Suppressor macrophage (primary cell): Measurements from ENCODE around the gene LRRC4.

Experiments used
- DNase-seq, 4 experiments: peaks; one replicate each; pipeline ENCODE4 v3.0.0-alpha.2; 2020 to 2022

The LRRC4 gene

GRCh38 chr7:128029405-128029995 lies 1.7 kb downstream of the LRRC4 start:
- DNase-seq = no peak

- no peak for DNase-seq
These were observed 3.7 kb downstream of the LRRC4 start for GRCh38 chr7:128027485-128027980.

- DNase-seq = no peak
These were observed 4.7 kb downstream of the LRRC4 start for GRCh38 chr7:128026551-128026950.

DNA sequence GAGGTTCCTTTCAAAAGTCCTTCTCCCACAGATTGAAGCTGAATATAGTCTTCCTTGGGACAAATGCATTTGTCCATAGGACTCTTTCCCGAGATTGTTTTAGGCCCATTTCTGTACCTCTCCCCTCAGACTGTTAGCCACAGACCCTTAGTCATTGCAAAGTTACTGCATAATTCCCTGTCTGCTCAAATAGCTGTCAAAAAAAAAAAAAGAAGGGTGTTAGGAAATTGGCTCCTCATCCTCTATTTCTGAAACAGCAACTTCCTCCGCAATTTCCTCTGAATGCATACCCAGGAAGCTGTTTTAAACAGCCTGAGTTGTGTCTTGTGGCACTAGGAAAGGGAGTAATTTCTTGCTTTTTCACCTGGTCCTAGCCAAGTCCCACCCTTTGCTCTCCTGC lies 5.4 kb downstream of the LRRC4 start:
- peak; percentile 18 to 61 (median 43) for DNase-seq

DNA sequence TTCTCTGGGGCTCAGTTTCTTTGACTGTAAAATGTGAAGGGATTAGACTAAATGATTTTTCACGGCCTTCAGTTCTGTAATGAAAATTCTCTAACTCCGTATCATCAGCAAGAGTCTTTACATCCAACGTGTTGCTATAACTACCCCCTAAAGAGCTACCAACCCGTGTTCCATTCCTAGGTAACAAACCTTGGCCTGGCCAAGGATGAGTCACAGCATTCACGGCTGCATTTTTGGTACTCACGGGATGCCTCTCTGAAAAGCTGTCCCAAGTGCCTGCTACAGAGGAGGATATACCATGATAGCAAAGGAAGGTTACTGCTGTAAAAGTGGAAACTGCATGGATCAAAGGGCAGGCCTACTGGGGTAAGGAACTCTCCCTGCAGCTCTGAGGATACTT lies 5.9 kb downstream of the LRRC4 start:
- DNase-seq = no peak

GRCh38 chr7:128024151-128024550 lies 7.1 kb downstream of the LRRC4 start:
- no peak for DNase-seq

DNA sequence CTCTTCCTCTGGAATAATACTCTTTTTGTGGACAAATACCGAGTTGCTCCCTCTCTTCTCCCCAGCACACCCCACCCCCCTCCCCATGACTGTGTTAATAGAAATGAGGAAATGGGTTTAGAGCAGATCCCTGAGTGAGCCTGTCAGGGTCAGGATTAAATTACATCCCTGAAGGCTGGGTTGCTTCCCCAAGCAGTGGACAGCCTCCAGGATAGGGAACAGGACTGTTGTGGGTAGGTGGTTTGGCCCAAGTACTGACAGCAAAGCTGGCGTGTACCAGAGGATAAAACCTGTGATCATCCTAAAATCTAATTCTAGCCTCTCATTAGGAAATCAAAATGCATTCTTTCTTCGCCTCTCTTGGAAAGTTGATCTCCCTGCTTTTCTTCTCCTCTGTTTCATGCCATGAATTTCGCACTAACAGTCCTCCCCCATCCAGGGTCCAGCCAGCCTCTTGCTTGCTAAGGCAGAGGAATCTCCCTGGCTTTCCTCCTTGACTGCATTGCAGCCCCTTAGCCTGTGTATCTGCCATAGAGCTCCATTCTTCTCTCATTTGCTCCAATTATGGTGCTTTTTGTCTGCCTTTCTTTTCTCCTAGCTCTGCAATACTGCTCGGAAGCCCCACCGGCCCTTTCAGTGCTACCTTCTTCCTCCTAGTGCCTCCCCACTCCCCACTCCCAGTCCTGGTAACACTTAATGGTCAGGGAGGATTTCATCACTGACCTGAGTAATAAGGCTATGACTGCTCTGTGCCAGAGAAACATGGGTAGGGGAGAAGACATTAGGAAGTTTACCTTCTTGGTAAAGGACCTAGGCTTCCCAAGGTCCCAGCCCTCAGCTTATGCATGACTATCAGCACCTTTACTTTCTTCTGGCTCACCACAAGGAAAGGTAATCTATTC lies 8.4 kb downstream of the LRRC4 start:
- DNase-seq = peak; percentile 48 to 74 (median 67)

DNA sequence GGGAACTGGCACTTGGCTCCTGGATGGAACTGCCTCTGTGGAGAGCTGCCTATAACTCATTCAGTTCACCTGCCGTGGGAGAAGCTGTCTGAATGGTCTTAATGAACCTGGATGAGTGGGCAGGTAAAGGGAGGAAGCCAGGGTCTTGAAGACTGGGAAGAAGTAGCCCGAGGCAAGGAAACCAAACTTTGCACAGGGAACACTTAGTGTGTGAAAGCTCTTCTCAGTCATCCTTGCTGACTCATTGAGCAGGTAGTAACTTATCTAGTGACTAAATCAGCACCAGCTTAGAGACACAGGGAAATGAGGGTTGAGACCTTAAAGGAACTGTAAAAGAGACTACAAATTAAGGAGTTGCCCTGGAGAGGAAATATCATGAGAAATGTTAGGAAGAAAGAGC lies 9.9 kb downstream of the LRRC4 start:
- DNase-seq = no peak

GRCh38 chr7:128020159-128020558 lies 11.1 kb downstream of the LRRC4 start:
- peak in 1 of 4 experiments; percentile 10 for DNase-seq

DNA sequence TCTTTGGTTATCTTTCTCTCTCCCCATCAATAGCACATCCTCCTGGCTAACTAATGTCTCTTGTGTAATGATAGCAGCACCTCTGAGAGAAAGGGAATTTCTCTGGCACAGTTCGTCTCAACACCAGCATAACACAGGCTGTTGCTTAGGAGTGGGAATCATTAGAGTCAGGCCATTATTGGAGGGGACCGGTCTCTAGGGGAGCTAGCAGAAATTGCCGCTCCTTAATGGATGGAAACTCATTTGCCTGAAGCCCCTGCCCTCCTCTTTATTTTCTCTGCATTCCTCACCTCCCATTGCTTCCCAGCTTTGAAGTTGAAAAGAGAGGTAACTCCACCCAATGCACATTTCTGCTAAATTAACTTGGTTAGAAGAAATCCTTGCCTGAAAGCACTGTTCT lies 11.9 kb downstream of the LRRC4 start:
- no peak for DNase-seq

- no peak for DNase-seq
These were observed 13.1 kb downstream of the LRRC4 start for GRCh38 chr7:128017862-128018845.

DNA sequence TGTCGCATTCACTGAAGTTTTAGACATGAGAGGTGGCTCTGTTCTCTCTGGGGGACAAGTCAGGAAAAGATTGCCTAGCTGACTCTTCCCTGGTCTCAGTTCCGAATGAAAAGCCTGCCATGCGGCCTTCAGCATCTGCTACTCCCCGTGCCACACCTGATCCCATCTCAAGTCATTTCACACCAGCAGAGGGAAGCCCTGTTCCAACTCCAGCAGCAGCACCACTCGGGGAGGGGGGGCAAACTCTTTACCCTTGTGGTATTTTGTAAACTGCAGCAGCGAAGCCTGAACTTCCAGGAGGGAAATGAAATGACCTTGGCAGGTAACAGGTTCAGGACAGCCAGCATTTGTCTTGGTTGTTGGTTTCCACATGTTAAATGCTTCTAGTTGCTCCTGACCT lies 13.8 kb downstream of the LRRC4 start:
- DNase-seq = no peak

- DNase-seq = no peak
These were observed 16.4 kb downstream of the LRRC4 start for GRCh38 chr7:128014811-128015210.

GRCh38 chr7:128011131-128011661 lies 20.0 kb downstream of the LRRC4 start:
- no peak for DNase-seq

GRCh38 chr7:128010391-128011127 lies 20.7 kb downstream of the LRRC4 start:
- DNase-seq = no peak

DNA sequence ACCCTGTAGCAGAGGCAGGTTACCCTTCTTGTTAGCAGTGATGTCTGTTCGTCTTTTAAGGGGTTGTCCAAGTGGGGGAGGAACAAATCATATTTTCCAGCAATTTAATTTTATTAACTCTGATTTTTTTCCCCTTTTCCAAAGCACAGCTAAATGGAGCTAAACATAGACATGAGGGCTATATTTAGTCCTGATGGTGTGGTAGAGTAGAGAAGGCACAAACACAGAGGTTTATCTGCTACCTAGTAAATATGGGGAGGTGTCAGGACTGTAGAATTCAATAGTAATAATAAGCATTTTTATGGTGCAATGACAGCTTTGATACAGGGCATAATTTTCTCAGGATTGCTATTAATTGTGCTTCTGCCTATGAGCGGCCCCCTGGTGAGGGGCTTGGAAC lies 22.5 kb downstream of the LRRC4 start:
- no peak for DNase-seq

DNA sequence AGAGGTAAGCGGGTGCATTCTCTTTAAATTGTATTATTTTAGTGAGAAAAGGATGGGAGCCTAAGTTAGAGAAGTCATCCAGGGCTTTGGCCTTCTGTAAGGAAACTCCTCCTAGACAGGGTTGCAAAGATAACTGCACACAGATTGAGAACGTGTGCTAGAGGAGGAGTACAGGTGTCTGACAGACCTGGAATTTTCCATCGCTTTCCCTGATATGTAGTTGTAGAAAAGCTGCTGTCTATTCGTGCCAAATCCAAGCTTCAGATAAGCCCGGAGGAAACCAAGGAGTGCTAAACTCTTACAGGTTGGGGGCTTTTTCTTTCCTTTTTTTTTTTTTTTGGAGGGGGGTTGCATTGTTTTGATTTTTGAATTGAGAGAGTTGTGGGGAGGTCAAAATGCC lies 23.1 kb downstream of the LRRC4 start:
- no peak for DNase-seq

- no peak for DNase-seq
These were observed 23.9 kb downstream of the LRRC4 start for GRCh38 chr7:128007303-128007680.

GRCh38 chr7:128006550-128007302 lies 24.5 kb downstream of the LRRC4 start:
- peak in 1 of 4 experiments; percentile 7 for DNase-seq

DNA sequence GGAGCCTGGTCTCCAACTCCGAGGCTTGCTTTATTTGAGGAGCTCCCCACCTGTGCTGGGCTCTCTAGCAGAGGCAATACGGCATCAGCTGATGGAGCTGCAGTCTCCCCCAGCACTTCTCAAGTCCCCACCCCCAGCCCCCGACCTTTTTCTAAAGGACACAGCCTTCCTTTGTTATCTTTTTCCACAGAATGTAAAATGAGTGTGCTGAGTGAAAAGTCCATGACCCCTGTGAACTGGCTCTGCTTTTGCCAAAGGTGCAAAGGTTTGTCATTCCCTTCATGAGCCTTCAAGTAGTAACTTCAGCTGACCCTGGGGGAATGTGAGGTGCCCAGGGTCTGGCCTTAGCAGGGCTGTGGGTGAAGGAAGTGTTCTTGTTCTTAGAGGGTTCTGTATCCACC lies 25.5 kb downstream of the LRRC4 start:
- DNase-seq = no peak

- DNase-seq = no peak
These were observed 26.1 kb downstream of the LRRC4 start for GRCh38 chr7:128005117-128005516.
